ENCODE measurements around the gene MAP3K6. TPM values are rescaled to one million over a fixed set of nuclear protein-coding genes. Genes with fewer than 3 reads are reported as not detected.

Gene MAP3K6
- total RNA-seq, 4 donors from 2014 or later = 82.2 to 122 (median 101) TPM

DNA sequence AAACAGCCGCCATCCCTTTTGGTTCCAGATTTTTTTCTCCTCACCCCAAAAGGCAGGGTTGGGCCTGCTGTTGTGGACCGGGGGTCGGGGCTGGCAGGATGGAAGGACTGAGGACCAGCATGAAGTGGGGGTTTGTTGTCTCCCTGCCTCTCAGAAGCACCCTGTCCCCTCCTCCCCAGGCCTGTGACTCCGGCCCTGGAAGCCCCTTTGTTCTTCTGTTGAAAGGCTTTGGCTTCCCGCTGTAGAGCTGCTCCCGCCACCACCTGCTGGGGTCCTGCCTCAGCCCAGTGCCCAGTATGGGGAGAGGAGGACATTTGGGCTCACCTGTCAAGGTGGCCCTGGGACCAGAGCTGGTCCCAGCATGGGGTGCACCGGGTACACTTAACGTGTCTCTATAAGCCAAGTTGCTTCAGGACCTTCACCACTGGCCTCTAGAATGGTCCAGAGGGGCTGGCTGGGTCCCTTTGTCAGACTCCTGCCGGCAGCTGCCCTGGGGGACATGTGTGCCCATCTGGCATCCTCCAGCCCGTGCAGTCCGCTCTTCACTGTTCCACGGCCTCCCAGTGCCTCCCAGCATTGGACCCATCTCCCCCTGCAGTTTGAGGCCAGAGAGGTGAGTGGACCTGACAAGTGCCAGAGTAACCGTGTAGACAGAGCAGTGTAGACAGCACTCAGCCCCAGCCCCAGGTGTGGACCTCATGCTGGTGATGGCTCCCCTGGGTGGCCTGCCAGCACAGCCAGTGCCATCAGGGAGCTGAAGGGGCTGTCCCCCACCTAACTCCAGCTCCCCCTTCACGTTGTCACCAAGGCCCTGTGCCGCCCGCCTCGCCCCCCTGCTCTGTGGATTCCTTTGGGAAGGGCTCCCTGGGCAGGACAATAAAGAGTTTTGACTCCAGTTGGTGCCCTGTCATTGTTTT is 31.0 kb downstream of the MAP3K6 start:
- Histone ChIP-seq H3K27me3 (no peaks in the 10 kb centered on the region), H3K4me1 (no peaks in the 10 kb centered on the region), H3K36me3 (peaks cover 5 to 85% (median 18%) of the 10 kb centered on the region in 3 donors), H3K9me3 (no peaks in the 10 kb centered on the region), H3K27ac (no peak overlapping the region), H3K4me3 (no peak overlapping the region)
- TF ChIP-seq EP300 (IDR thresholded peaks at IDR 0.05) = no peak
- TF ChIP-seq POLR2A (IDR thresholded peaks at IDR 0.05) = no peak
- TF ChIP-seq, protein P1, sequence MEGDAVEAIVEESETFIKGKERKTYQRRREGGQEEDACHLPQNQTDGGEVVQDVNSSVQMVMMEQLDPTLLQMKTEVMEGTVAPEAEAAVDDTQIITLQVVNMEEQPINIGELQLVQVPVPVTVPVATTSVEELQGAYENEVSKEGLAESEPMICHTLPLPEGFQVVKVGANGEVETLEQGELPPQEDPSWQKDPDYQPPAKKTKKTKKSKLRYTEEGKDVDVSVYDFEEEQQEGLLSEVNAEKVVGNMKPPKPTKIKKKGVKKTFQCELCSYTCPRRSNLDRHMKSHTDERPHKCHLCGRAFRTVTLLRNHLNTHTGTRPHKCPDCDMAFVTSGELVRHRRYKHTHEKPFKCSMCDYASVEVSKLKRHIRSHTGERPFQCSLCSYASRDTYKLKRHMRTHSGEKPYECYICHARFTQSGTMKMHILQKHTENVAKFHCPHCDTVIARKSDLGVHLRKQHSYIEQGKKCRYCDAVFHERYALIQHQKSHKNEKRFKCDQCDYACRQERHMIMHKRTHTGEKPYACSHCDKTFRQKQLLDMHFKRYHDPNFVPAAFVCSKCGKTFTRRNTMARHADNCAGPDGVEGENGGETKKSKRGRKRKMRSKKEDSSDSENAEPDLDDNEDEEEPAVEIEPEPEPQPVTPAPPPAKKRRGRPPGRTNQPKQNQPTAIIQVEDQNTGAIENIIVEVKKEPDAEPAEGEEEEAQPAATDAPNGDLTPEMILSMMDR (IDR thresholded peaks at IDR 0.05) = no peak
- DNase-seq (ENCODE audit: low spot score in 2 of 2) = no peak
- 86 to 89% methylated on average over 14 to 16 of the region's 17 CpGs for WGBS, 2 donors

DNA sequence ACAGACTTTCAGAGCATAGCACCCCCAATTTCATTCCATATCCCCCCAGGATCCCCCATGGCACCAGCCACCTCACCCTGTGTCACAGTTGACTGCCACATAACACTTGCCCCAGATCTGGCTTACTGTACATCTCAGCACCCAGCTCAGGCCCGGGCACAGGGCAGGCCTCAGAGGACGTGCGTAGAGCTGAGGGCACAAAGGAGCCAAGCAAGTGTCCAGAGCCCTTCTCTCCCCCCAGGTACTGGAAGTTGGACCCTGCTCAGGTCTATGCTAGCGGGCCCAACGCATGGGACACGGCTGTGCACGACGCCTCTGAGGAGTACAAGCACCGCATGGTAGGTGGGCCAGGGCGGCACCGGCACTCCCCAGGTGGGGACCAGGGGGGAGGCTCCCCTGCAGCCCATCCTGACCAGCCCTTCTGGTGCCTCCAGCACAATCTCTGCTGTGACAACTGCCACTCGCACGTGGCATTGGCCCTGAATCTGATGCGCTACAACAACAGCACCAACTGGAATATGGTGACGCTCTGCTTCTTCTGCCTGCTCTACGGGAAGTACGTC is 33.0 kb downstream of the MAP3K6 start:
- TF ChIP-seq POLR2A (IDR thresholded peaks at IDR 0.05) = no peak
- TF ChIP-seq EP300 (IDR thresholded peaks at IDR 0.05) = no peak
- TF ChIP-seq, protein P1 (IDR thresholded peaks at IDR 0.05) = no peak
- WGBS, 2 donors = 83 to 85% methylated on average over 15 to 16 of the region's 17 CpGs
- no peaks in the 10 kb centered on the region for H3K27me3 ChIP-seq
- no peaks in the 10 kb centered on the region for H3K9me3 ChIP-seq
- H3K36me3 ChIP-seq = peaks cover 5 to 91% (median 18%) of the 10 kb centered on the region in 3 donors
- peaks cover 0 to 4% (median 0%) of the 10 kb centered on the region in 4 donors for H3K4me1 ChIP-seq
- no peak for DNase-seq (ENCODE audit: low spot score in 2 of 2)
- H3K4me3 ChIP-seq = no peak overlapping the region
- H3K27ac ChIP-seq = no peak overlapping the region

DNA sequence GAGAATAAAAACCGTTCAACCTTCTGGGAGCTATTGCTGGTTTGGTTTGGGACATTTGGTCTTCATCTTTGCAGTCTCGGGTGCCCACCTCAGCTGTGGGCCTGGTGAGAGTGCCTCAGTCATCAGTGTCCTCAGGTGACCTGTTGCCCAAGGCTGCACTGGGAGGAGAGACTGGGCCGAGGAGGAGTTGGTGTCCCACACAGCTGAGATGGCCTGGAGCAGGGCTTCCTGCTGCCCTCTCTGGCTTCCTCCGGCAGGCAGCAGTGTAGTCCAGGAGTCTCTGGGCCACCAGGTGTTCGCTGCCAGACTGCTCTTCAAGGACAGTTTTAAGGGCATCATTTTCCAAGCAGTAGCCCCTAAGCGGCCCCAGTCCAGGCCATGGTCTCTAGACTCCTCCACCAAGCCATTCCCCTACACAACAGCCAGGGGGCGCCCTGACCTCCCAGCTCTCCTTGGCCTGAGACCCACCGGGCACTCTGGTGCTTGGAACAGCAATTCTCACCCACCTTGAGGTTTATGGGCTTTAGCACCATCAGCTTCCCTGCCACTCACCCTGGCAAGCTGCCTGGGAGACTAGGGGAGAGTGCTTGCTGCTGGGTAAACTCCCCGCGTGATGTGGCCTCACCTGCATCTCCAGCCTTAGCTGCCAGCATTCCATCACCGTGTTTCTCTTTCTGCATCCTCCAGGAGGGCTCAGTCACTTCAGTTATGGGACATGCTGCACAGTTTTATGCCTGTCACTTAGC is 34.1 kb downstream of the MAP3K6 start:
- no peak for DNase-seq (ENCODE audit: low spot score in 2 of 2)
- Histone ChIP-seq H3K4me3 (no peak overlapping the region), H3K4me1 (peaks cover 0 to 15% (median 0%) of the 10 kb centered on the region in 4 donors), H3K9me3 (no peaks in the 10 kb centered on the region), H3K27me3 (no peaks in the 10 kb centered on the region), H3K36me3 (peaks cover 5 to 84% (median 18%) of the 10 kb centered on the region in 3 donors), H3K27ac (no peak overlapping the region)
- TF ChIP-seq, protein P1 (IDR thresholded peaks at IDR 0.05) = peak; percentile 69 to 82 (median 76)
- no peak for TF ChIP-seq POLR2A (IDR thresholded peaks at IDR 0.05)
- 52 to 63% methylated on average over 10 to 11 of the region's 11 CpGs for WGBS, 2 donors

DNA sequence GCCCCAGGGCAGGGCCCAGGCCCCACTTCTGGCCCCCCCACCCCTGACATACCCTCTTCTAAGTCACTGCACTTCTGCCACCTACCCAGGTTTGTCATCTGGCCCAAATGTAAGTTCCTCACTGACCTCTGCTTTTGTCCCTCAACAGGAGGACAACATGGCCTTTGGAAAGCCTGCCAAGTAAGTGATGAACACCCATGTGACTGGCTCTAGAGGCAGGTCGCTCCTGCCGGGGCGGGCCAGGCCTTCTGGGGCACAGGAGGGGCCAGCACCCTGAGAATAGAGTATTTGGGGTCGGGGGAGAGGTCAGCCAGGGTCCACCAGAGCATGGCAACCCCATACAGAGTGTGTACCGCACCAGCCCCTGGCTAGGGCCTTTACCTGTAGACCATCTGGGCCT is 34.8 kb downstream of the MAP3K6 start:
- H3K9me3 ChIP-seq = no peaks in the 10 kb centered on the region
- no peak overlapping the region for H3K4me3 ChIP-seq
- peaks cover 0 to 23% (median 5%) of the 10 kb centered on the region in 4 donors for H3K4me1 ChIP-seq
- H3K27ac ChIP-seq = no peak overlapping the region
- 86 to 94% methylated on average over 5 of the region's 5 CpGs for WGBS, 2 donors
- no peak for DNase-seq (ENCODE audit: low spot score in 2 of 2)
- H3K36me3 ChIP-seq = peaks cover 5 to 80% (median 18%) of the 10 kb centered on the region in 3 donors
- TF ChIP-seq POLR2A (IDR thresholded peaks at IDR 0.05) (no peak), EP300 (IDR thresholded peaks at IDR 0.05) (no peak)
- TF ChIP-seq, protein P1 (IDR thresholded peaks at IDR 0.05) = no peak
- H3K27me3 ChIP-seq = no peaks in the 10 kb centered on the region
